ENCODE measurements around the gene ECHDC3.

The ECHDC3 gene

GRCh38 chr10:11787846-11788245 lies 45.7 kb downstream of the ECHDC3 start:
- H3K27ac ChIP-seq, result no peak overlapping the region
- TF ChIP-seq ZFX (IDR thresholded peaks at IDR 0.05; ENCODE audit: borderline replicate concordance), result no peak
- no peak for TF ChIP-seq CTCF (IDR thresholded peaks at IDR 0.05)

- TF ChIP-seq CTCF (IDR thresholded peaks at IDR 0.05), result no peak
- TF ChIP-seq ZFX (IDR thresholded peaks at IDR 0.05; ENCODE audit: borderline replicate concordance), result no peak
Observed at GRCh38 chr10:11789306-11789705, 47.1 kb downstream of the ECHDC3 start.

GRCh38 chr10:11789956-11790355 lies 47.8 kb downstream of the ECHDC3 start:
- TF ChIP-seq CTCF (IDR thresholded peaks at IDR 0.05), result no peak
- TF ChIP-seq ZFX (IDR thresholded peaks at IDR 0.05; ENCODE audit: borderline replicate concordance), result no peak
- no peak overlapping the region for H3K27ac ChIP-seq

More at GRCh38 chr10:11789306-11789705, 47.1 kb downstream of the ECHDC3 start:
- no peak overlapping the region for H3K27ac ChIP-seq

- H3K27ac ChIP-seq, result no peak overlapping the region
- TF ChIP-seq CTCF (IDR thresholded peaks at IDR 0.05) (no peak), ZFX (IDR thresholded peaks at IDR 0.05; ENCODE audit: borderline replicate concordance) (no peak)
Observed at GRCh38 chr10:11793762-11794479, 51.7 kb downstream of the ECHDC3 start.

- no peak overlapping the region for H3K27ac ChIP-seq
Observed at GRCh38 chr10:11794566-11794965, 52.4 kb downstream of the ECHDC3 start.

GRCh38 chr10:11795101-11795920 lies 53.1 kb downstream of the ECHDC3 start:
- TF ChIP-seq CTCF (IDR thresholded peaks at IDR 0.05), result no peak
- TF ChIP-seq ZFX (IDR thresholded peaks at IDR 0.05; ENCODE audit: borderline replicate concordance), result no peak
- no peak overlapping the region for H3K27ac ChIP-seq

More at GRCh38 chr10:11794566-11794965, 52.4 kb downstream of the ECHDC3 start:
- no peak for TF ChIP-seq ZFX (IDR thresholded peaks at IDR 0.05; ENCODE audit: borderline replicate concordance)
- TF ChIP-seq CTCF (IDR thresholded peaks at IDR 0.05), result no peak

GRCh38 chr10:11796474-11796873 lies 54.3 kb downstream of the ECHDC3 start:
- no peak for TF ChIP-seq ZFX (IDR thresholded peaks at IDR 0.05; ENCODE audit: borderline replicate concordance)
- H3K27ac ChIP-seq, result no peak overlapping the region
